Uterus (tissue), 4 donors: ENCODE data around the gene MYO1D. TPM values are rescaled to one million over a fixed set of nuclear protein-coding genes. Genes with fewer than 3 reads are reported as not detected.

Experiments
- DNase-seq, 2 donors: peaks; one replicate each; pipeline ENCODE4 v3.0.0-alpha.2; 2019 to 2020
- H3K27ac ChIP-seq, 2 donors: fragments of 200-600 bp; sonication (generic); 1 replicate in 1 of 2; 2 replicates in 1 of 2; pipeline ENCODE4 v1.5.1; 2016 to 2018
- H3K27me3 ChIP-seq, 2 donors: fragments of 200-600 bp; sonication (generic); one replicate each; pipeline ENCODE4 v1.5.1; 2018 to 2019; ENCODE audit warnings: control low read depth in 1 of 2
- H3K36me3 ChIP-seq, 2 donors: fragments of 200-600 bp; sonication (generic); one replicate each; pipeline ENCODE4 v1.5.1; 2019; ENCODE audit warnings: control low read depth in 1 of 2
- H3K4me1 ChIP-seq, 2 donors: fragments of 200-600 bp; sonication (generic); one replicate each; pipeline ENCODE4 v1.5.1; 2018 to 2019; ENCODE audit warnings: control low read depth in 1 of 2
- H3K4me3 ChIP-seq, 2 donors: fragments of 200-600 bp; sonication (generic); 1 replicate in 1 of 2; 2 replicates in 1 of 2; pipeline ENCODE4 v1.5.1; 2018 to 2019; ENCODE audit warnings: mild to moderate bottlenecking in 1 of 2
- H3K9me3 ChIP-seq, 2 donors: fragments of 200-600 bp; sonication (generic); one replicate each; pipeline ENCODE4 v1.5.1; 2019; ENCODE audit warnings: control low read depth in 1 of 2
- CTCF ChIP-seq, 4 experiments: fragments of 200-600 bp in 2 of 4; fragments of 450-650 bp in 2 of 4; sonication (generic) in 2 of 4; IDR thresholded peaks; one replicate each; pipeline ENCODE4 v1.5.1; 2016 to 2019; ENCODE audit warnings: antibody characterized with exemption in 4 of 4, mild to moderate bottlenecking in 2 of 4, moderate library complexity in 1 of 4
- POLR2A ChIP-seq, 2 donors: fragments of 450-650 bp; IDR thresholded peaks; one replicate each; pipeline ENCODE4 v1.6.1; 2016; ENCODE audit warnings: antibody characterized with exemption in 2 of 2, mild to moderate bottlenecking in 1 of 2, moderate library complexity in 1 of 2
- intact Hi-C: fragments of 100-400 bp; cut with DNase I; formaldehyde crosslinking; loops from one replicate; pipeline ENCODE4 v1.15.1; 2023; ENCODE audit warnings: low total_unique reads
- total RNA-seq, 4 donors: library from RNA; depleted of rRNA in 3 of 4; stranded (reverse); fragments of >200 nt in 3 of 4; gene quantifications; one replicate each; pipeline versions ENCODE4 v1.1.0 to v1.2.4, GENCODE V29; 2014 to 2023
- donor health status: DM: yes; HTN: yes; CAD: no.

The MYO1D gene
- total RNA-seq, 4 donors from 2014 or later, result 20.4 to 55.2 (median 30.6) TPM

DNA sequence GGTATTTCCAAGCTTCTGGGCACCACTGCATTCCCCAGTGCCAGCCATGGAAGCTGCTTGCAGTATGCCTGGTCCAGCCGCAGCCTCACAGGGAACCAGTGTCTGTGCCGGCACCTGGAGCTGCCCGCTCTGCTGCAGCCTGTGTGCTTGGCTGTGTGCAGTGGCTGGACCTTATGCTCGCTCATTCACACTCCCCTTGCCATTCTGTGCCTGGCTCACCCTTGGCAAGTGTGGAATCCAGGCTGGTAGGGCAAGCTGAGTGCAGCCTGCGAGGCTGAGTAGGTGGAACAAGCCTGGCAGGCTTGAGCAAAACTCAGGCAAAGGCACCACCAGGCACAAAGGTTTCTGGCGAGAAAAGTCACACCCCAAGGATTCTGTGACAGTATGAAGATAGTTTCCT, 144.0 kb downstream of the MYO1D start:
- intact Hi-C loops, result no loop called here
- no peaks in the 10 kb centered on the region for H3K4me1 ChIP-seq
- H3K27ac ChIP-seq, result no peak overlapping the region
- no peaks in the 10 kb centered on the region for H3K36me3 ChIP-seq
- H3K4me3 ChIP-seq, result no peak overlapping the region
- no peaks in the 10 kb centered on the region for H3K27me3 ChIP-seq
- TF ChIP-seq POLR2A (IDR thresholded peaks at IDR 0.05), result no peak
- TF ChIP-seq CTCF (IDR thresholded peaks at IDR 0.05), result no peak
- no peaks in the 10 kb centered on the region for H3K9me3 ChIP-seq
- DNase-seq, result no peak

DNA sequence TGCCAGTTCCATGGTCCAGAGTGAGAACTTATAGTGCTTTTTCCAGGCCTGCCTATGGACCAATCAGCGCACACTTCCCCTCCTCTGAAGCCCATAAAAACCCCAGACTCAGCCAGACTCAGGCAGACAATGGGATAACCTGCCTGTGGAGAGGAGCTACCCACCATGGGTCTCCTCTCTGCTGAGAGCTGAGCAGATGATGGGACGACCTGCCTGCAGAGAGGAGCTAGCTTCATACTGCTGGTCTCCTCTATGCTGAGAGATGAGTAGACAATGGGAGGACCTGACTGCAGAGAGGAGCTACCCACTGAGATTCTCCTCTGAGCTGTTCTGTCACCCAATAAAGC, 144.7 kb downstream of the MYO1D start:
- no peak for DNase-seq
- no peaks in the 10 kb centered on the region for H3K9me3 ChIP-seq
- intact Hi-C loops, result no loop called here
- TF ChIP-seq POLR2A (IDR thresholded peaks at IDR 0.05) (no peak), CTCF (IDR thresholded peaks at IDR 0.05) (no peak)
- H3K4me1 ChIP-seq, result no peaks in the 10 kb centered on the region
- no peak overlapping the region for H3K27ac ChIP-seq
- H3K27me3 ChIP-seq, result no peaks in the 10 kb centered on the region
- H3K36me3 ChIP-seq, result no peaks in the 10 kb centered on the region
- H3K4me3 ChIP-seq, result no peak overlapping the region

DNA sequence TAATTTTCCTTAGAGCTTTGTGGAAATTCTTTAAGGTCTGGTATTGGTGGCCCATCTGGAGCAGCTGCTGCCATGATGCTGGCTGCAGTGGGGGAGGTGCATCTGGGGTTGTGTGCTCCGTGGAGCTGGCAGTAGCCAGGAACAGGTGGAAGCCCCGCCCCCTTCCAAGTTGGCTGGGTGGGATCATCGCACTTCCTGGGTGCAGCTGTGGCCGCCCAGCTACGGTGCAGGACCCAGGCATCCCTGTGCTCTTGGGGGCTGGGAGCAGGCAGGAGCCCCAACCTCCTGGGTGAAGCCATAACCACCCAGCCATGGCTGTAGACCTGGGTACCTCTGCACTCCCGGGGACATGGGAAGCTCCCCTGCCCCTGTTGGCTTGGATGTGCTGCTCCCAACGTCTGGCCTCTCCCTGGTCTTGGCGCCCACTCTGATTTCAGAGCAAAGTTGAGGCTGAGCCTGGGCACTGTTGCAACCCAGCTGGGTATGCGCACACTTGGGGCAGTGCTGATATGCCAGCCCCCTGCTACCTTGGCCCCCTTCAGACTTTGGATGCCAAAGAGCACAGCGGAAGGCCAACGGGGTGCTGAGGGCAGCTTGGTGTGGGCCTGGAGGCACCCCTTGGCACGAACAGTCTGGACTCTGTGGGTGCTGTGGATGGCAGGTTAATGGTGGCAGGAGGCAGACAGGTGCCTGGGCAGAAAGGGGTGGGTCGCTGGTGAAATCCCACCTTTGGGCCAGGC, 145.2 kb downstream of the MYO1D start:
- H3K9me3 ChIP-seq, result no peaks in the 10 kb centered on the region
- no peak overlapping the region for H3K4me3 ChIP-seq
- no peaks in the 10 kb centered on the region for H3K27me3 ChIP-seq
- intact Hi-C loops, result no loop called here
- no peak overlapping the region for H3K27ac ChIP-seq
- no peaks in the 10 kb centered on the region for H3K36me3 ChIP-seq
- no peaks in the 10 kb centered on the region for H3K4me1 ChIP-seq
- no peak for TF ChIP-seq POLR2A (IDR thresholded peaks at IDR 0.05)
- TF ChIP-seq CTCF (IDR thresholded peaks at IDR 0.05), result no peak
- no peak for DNase-seq

GRCh38 chr17:32727681-32728080, 149.2 kb downstream of the MYO1D start:
- TF ChIP-seq POLR2A (IDR thresholded peaks at IDR 0.05), result no peak

GRCh38 chr17:32725697-32726096, 151.2 kb downstream of the MYO1D start:
- Histone ChIP-seq H3K4me3 (no peak overlapping the region), H3K27me3 (no peaks in the 10 kb centered on the region), H3K4me1 (no peaks in the 10 kb centered on the region), H3K9me3 (no peaks in the 10 kb centered on the region), H3K27ac (no peak overlapping the region), H3K36me3 (no peaks in the 10 kb centered on the region)
- intact Hi-C loops, result no loop called here
- DNase-seq, result no peak
- TF ChIP-seq CTCF (IDR thresholded peaks at IDR 0.05) (no peak), POLR2A (IDR thresholded peaks at IDR 0.05) (no peak)

More at GRCh38 chr17:32727681-32728080, 149.2 kb downstream of the MYO1D start:
- DNase-seq, result no peak
- H3K27ac ChIP-seq, result no peak overlapping the region
- no peaks in the 10 kb centered on the region for H3K36me3 ChIP-seq
- H3K27me3 ChIP-seq, result no peaks in the 10 kb centered on the region
- H3K9me3 ChIP-seq, result no peaks in the 10 kb centered on the region
- intact Hi-C loops, result no loop called here
- H3K4me1 ChIP-seq, result no peaks in the 10 kb centered on the region
- H3K4me3 ChIP-seq, result no peak overlapping the region
